ENCODE measurements around the gene ADAMTS20.

DNA sequence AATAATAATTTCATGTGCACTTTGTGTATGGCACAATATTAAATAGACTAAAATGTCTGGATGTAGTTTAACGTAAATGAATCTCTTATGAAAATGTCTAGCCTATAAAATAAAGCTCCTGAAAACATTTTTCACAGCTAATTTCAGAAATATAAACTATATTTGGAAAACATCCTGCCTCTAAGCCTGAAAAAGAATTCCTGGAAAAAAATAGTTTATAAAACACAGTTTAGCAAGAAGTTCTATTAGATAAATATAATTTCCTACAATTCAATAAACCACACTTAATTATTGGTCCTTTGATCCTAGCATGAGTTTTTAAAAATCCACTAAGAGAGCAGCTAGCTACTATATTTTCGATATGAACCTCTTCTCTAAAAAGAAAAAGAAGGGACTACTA is 159.9 kb downstream of the ADAMTS20 start:
- TF ChIP-seq, protein P1, sequence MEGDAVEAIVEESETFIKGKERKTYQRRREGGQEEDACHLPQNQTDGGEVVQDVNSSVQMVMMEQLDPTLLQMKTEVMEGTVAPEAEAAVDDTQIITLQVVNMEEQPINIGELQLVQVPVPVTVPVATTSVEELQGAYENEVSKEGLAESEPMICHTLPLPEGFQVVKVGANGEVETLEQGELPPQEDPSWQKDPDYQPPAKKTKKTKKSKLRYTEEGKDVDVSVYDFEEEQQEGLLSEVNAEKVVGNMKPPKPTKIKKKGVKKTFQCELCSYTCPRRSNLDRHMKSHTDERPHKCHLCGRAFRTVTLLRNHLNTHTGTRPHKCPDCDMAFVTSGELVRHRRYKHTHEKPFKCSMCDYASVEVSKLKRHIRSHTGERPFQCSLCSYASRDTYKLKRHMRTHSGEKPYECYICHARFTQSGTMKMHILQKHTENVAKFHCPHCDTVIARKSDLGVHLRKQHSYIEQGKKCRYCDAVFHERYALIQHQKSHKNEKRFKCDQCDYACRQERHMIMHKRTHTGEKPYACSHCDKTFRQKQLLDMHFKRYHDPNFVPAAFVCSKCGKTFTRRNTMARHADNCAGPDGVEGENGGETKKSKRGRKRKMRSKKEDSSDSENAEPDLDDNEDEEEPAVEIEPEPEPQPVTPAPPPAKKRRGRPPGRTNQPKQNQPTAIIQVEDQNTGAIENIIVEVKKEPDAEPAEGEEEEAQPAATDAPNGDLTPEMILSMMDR (IDR thresholded peaks at IDR 0.05; ENCODE audit: insufficient read depth, low read length, poor library complexity, severe bottlenecking): no peak
- no peak for TF ChIP-seq EZH2phosphoT487 (conservative IDR thresholded peaks at IDR 0.05; ENCODE audit: low read length)
